Measurements from ENCODE around the gene IQSEC3.

Gene IQSEC3

DNA sequence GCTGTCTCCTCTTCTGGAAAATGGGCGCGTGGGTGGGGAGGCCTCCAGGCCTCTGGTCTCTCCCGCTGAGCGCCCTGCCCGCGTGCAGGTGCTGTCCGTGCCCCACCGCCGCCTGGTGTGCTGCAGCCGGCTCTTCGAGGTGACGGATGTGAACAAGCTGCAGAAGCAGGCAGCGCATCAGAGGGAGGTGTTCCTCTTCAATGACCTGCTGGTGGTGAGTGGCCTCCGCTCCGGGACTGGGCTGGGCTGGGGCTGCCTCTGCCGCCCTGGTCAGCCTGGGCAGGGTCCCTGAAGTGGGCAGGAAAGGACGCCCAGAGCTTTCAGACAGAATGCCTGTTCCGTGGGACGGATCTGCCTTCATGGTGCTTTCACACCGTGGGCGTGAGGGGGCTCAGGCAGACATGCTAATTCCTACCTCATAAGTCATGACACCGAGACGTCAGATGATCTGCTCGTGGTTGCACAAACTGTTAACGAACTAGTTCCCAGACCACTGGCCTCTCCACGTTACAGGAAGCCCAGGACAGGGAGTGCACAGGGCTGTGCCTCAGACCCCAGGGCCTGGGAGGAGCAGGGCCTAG lies 96.9 kb downstream of the IQSEC3 start:
- Histone ChIP-seq H3K4ac (ENCODE audit: low read depth in 1 of 2, low read length in 2 of 2) (no peak overlapping the region), H3K9me3 (ENCODE audit: control insufficient read depth, low read length) (no peaks in the 10 kb centered on the region), H2AFZ (ENCODE audit: low read depth, low read length) (no peak overlapping the region), H2BK5ac (ENCODE audit: low read depth, low read length, poor library complexity, severe bottlenecking) (no peak overlapping the region), H3K14ac (ENCODE audit: low read length in 2 of 2) (no peak overlapping the region), H3K4me3 (ENCODE audit: insufficient read depth in 1 of 2, low read depth in 1 of 2, low read length in 2 of 2) (no peak overlapping the region), H2BK120ac (ENCODE audit: low read depth, low read length) (no peak overlapping the region), H3K4me2 (ENCODE audit: low read length, poor library complexity, severe bottlenecking) (no peak overlapping the region), H4K91ac (ENCODE audit: low read length) (no peak overlapping the region), H3K9ac (ENCODE audit: low read length) (no peak overlapping the region), H3K27ac (ENCODE audit: low read length, poor library complexity, severe bottlenecking) (no peak overlapping the region), H3K36me3 (ENCODE audit: control insufficient read depth in 1 of 2, insufficient read depth in 2 of 2, low read depth in 1 of 2, low read length in 2 of 2) (no peaks in the 10 kb centered on the region), H3K23ac (ENCODE audit: low read length in 2 of 2) (no peak overlapping the region), H2AK5ac (ENCODE audit: low read length, severe bottlenecking) (no peak overlapping the region), H2BK12ac (ENCODE audit: low read length in 2 of 2) (no peak overlapping the region), H3K27me3 (ENCODE audit: control insufficient read depth in 1 of 2, insufficient read depth in 1 of 2, low read length in 2 of 2) (peaks cover 0 to 72% of the 10 kb centered on the region in 2 experiments), H3K79me1 (replicated peaks; ENCODE audit: low read length, poor library complexity, severe bottlenecking) (no peaks in the 10 kb centered on the region), H3K18ac (ENCODE audit: low read depth in 1 of 2, low read length in 2 of 2) (no peak overlapping the region), H4K8ac (ENCODE audit: low read length) (no peak overlapping the region), H3K4me1 (ENCODE audit: control insufficient read depth, insufficient read depth, low read depth, low read length) (peaks cover 18% of the 10 kb centered on the region), H2BK15ac (ENCODE audit: low read depth, poor library complexity, severe bottlenecking) (no peak overlapping the region)
- DNase-seq = no peak
- WGBS = 87% methylated on average over 26 of the region's 26 CpGs

DNA sequence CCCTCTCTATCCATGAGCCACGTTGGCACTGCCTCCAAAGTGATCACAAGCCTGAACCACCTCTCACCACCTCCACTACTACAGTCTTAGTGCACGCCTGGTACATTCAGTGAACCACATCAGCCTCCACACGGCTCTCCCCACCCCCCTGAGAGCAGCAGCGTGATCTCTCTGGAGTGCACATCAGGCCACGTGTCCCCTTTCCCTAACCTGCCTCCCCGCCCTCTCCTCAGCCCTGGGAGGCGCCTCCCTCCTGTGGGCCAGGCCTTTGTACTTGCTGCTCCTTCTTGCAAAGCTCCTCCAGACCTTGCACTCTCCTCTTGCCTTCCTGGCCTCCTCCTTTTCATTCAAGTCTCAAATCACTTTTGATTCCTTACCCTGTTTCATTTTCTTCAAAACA lies 97.6 kb downstream of the IQSEC3 start:
- Histone ChIP-seq H3K18ac (ENCODE audit: low read depth in 1 of 2, low read length in 2 of 2) (no peak overlapping the region), H2BK5ac (ENCODE audit: low read depth, low read length, poor library complexity, severe bottlenecking) (no peak overlapping the region), H2AK5ac (ENCODE audit: low read length, severe bottlenecking) (no peak overlapping the region), H3K4me2 (ENCODE audit: low read length, poor library complexity, severe bottlenecking) (no peak overlapping the region), H2AFZ (ENCODE audit: low read depth, low read length) (no peak overlapping the region), H2BK15ac (ENCODE audit: low read depth, poor library complexity, severe bottlenecking) (no peak overlapping the region), H3K4ac (ENCODE audit: low read depth in 1 of 2, low read length in 2 of 2) (no peak overlapping the region), H3K4me1 (ENCODE audit: control insufficient read depth, insufficient read depth, low read depth, low read length) (peaks cover 25% of the 10 kb centered on the region), H3K9me3 (ENCODE audit: control insufficient read depth, low read length) (no peaks in the 10 kb centered on the region), H3K27ac (ENCODE audit: low read length, poor library complexity, severe bottlenecking) (no peak overlapping the region), H2BK12ac (ENCODE audit: low read length in 2 of 2) (no peak overlapping the region), H3K79me1 (replicated peaks; ENCODE audit: low read length, poor library complexity, severe bottlenecking) (no peaks in the 10 kb centered on the region), H2BK120ac (ENCODE audit: low read depth, low read length) (no peak overlapping the region), H4K8ac (ENCODE audit: low read length) (no peak overlapping the region), H3K14ac (ENCODE audit: low read length in 2 of 2) (no peak overlapping the region), H3K4me3 (ENCODE audit: insufficient read depth in 1 of 2, low read depth in 1 of 2, low read length in 2 of 2) (no peak overlapping the region), H3K36me3 (ENCODE audit: control insufficient read depth in 1 of 2, insufficient read depth in 2 of 2, low read depth in 1 of 2, low read length in 2 of 2) (no peaks in the 10 kb centered on the region), H3K27me3 (ENCODE audit: control insufficient read depth in 1 of 2, insufficient read depth in 1 of 2, low read length in 2 of 2) (peaks cover 0 to 76% of the 10 kb centered on the region in 2 experiments), H4K91ac (ENCODE audit: low read length) (no peak overlapping the region), H3K9ac (ENCODE audit: low read length) (no peak overlapping the region), H3K23ac (ENCODE audit: low read length in 2 of 2) (no peak overlapping the region)
- WGBS = 57% methylated on average over 7 of the region's 7 CpGs
- no peak for DNase-seq

DNA sequence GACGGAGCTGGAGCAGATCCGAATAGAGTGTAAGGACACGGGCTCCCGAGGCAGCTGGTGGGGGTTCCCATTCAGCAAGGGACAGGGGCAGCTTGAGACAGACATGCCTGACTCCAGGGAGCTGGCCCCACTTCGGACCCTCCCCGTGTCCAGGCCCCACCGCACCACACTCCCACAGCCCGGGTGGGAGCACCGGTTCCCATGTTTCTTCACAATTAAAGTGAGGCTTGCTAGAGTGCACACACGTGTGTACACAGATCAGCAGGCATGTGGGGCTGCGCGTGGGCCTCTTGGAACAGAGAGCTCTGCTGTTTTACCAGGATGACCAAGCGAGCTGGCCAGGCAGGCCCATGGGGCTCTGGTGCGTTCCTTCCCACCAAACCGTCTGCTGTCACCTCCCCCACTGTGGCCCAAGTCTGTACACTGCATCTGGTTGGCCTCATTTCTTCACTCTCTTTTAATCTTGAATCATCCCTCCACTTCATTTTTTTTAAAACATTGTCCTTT lies 99.3 kb downstream of the IQSEC3 start:
- Histone ChIP-seq H3K79me1 (replicated peaks; ENCODE audit: low read length, poor library complexity, severe bottlenecking) (no peaks in the 10 kb centered on the region), H3K9ac (ENCODE audit: low read length) (no peak overlapping the region), H2BK120ac (ENCODE audit: low read depth, low read length) (no peak overlapping the region), H3K9me3 (ENCODE audit: control insufficient read depth, low read length) (no peaks in the 10 kb centered on the region), H2BK15ac (ENCODE audit: low read depth, poor library complexity, severe bottlenecking) (no peak overlapping the region), H3K14ac (ENCODE audit: low read length in 2 of 2) (no peak overlapping the region), H3K4ac (ENCODE audit: low read depth in 1 of 2, low read length in 2 of 2) (no peak overlapping the region), H2AK5ac (ENCODE audit: low read length, severe bottlenecking) (no peak overlapping the region), H3K23ac (ENCODE audit: low read length in 2 of 2) (no peak overlapping the region), H3K27ac (ENCODE audit: low read length, poor library complexity, severe bottlenecking) (no peak overlapping the region), H4K91ac (ENCODE audit: low read length) (no peak overlapping the region), H2BK12ac (ENCODE audit: low read length in 2 of 2) (no peak overlapping the region), H2BK5ac (ENCODE audit: low read depth, low read length, poor library complexity, severe bottlenecking) (no peak overlapping the region), H3K36me3 (ENCODE audit: control insufficient read depth in 1 of 2, insufficient read depth in 2 of 2, low read depth in 1 of 2, low read length in 2 of 2) (no peaks in the 10 kb centered on the region), H4K8ac (ENCODE audit: low read length) (no peak overlapping the region), H3K18ac (ENCODE audit: low read depth in 1 of 2, low read length in 2 of 2) (no peak overlapping the region), H3K4me2 (ENCODE audit: low read length, poor library complexity, severe bottlenecking) (no peak overlapping the region), H2AFZ (ENCODE audit: low read depth, low read length) (no peak overlapping the region), H3K4me3 (ENCODE audit: insufficient read depth in 1 of 2, low read depth in 1 of 2, low read length in 2 of 2) (no peak overlapping the region), H3K4me1 (ENCODE audit: control insufficient read depth, insufficient read depth, low read depth, low read length) (peaks cover 41% of the 10 kb centered on the region), H3K27me3 (ENCODE audit: control insufficient read depth in 1 of 2, insufficient read depth in 1 of 2, low read length in 2 of 2) (peaks cover 0 to 73% of the 10 kb centered on the region in 2 experiments)
- WGBS = 84% methylated on average over 15 of the region's 15 CpGs
- DNase-seq = no peak

DNA sequence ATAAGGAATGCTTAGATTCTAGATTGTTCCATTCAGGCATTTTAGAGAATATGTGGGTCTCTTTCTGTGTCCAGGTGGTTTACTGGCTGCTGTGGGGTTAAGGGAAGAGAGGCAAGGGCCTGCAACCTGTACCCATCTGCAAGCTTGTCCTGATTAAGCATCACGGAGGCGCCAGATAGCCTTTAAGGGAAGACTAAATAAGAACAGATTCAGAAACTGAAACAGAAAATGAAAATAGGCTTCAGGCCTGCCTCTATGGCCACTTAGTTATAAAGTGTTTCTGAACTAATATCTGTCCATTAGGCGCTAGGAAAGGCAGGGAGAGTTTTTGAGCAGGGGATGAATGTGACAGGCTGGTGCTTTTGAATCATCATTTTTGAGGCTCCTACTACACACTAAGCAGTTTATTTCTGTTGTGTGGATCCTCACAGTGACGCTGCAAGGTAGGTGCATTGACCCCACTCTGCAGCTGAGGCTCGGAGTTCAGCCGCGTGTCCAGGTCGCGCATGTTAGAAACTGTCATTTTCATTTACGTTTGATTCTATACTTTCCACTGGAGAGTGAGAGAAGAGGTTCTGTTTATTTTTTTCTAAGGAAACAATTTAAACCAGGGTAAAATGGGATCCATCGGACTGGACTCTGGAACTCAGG lies 100.0 kb downstream of the IQSEC3 start:
- Histone ChIP-seq H2AK5ac (ENCODE audit: low read length, severe bottlenecking) (no peak overlapping the region), H3K18ac (ENCODE audit: low read depth in 1 of 2, low read length in 2 of 2) (no peak overlapping the region), H2BK120ac (ENCODE audit: low read depth, low read length) (no peak overlapping the region), H3K9ac (ENCODE audit: low read length) (no peak overlapping the region), H2BK12ac (ENCODE audit: low read length in 2 of 2) (no peak overlapping the region), H3K79me1 (replicated peaks; ENCODE audit: low read length, poor library complexity, severe bottlenecking) (no peaks in the 10 kb centered on the region), H3K27ac (ENCODE audit: low read length, poor library complexity, severe bottlenecking) (no peak overlapping the region), H3K9me3 (ENCODE audit: control insufficient read depth, low read length) (no peaks in the 10 kb centered on the region), H3K4ac (ENCODE audit: low read depth in 1 of 2, low read length in 2 of 2) (no peak overlapping the region), H3K4me3 (ENCODE audit: insufficient read depth in 1 of 2, low read depth in 1 of 2, low read length in 2 of 2) (no peak overlapping the region), H3K4me1 (ENCODE audit: control insufficient read depth, insufficient read depth, low read depth, low read length) (peaks cover 47% of the 10 kb centered on the region), H4K91ac (ENCODE audit: low read length) (no peak overlapping the region), H3K4me2 (ENCODE audit: low read length, poor library complexity, severe bottlenecking) (no peak overlapping the region), H3K23ac (ENCODE audit: low read length in 2 of 2) (no peak overlapping the region), H2AFZ (ENCODE audit: low read depth, low read length) (no peak overlapping the region), H3K36me3 (ENCODE audit: control insufficient read depth in 1 of 2, insufficient read depth in 2 of 2, low read depth in 1 of 2, low read length in 2 of 2) (no peaks in the 10 kb centered on the region), H2BK15ac (ENCODE audit: low read depth, poor library complexity, severe bottlenecking) (no peak overlapping the region), H3K14ac (ENCODE audit: low read length in 2 of 2) (no peak overlapping the region), H4K8ac (ENCODE audit: low read length) (no peak overlapping the region), H2BK5ac (ENCODE audit: low read depth, low read length, poor library complexity, severe bottlenecking) (no peak overlapping the region), H3K27me3 (ENCODE audit: control insufficient read depth in 1 of 2, insufficient read depth in 1 of 2, low read length in 2 of 2) (peaks cover 0 to 73% of the 10 kb centered on the region in 2 experiments)
- DNase-seq = no peak
- WGBS = 94% methylated on average over 10 of the region's 11 CpGs
